ENCODE data around the gene PFN3.
"Not testable (repeated sequence)": the region's sequence is repeated elsewhere in the genome, so short reads cannot be mapped to it uniquely, and the experiment has no call there.

PFN3 gene

DNA sequence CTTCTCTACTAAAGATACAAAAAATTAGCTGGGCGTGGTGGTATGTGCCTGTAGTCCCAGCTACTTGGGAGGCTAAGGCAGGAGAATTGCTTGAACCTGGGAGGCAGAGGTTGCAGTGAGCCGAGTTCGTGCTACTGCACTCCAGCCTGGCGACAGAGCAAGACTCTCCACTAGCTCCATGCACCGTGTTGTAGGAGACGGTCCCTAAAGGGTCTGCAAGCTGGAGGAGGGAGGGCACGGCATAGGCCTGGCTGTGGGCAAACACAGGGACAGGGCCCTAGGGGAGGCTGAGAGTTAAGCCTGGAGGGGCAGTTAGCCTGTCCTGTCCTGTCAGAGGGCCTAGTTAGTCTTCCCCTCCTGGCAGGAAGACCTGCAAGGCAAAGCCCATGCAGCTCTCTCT lies 39.7 kb downstream of the PFN3 start:
- not testable (repeated sequence) for H3K4me3 ChIP-seq (ENCODE audit: low read depth, low read length); H3K9me3 ChIP-seq (ENCODE audit: control insufficient read depth, insufficient read depth, low read depth, low read length); H3K36me3 ChIP-seq (ENCODE audit: control insufficient read depth, insufficient read depth, low read length); H3K9ac ChIP-seq (ENCODE audit: low read length); H3K27me3 ChIP-seq (ENCODE audit: control insufficient read depth, insufficient read depth, low read length); H3K27ac ChIP-seq (ENCODE audit: low read depth, low read length)
- peaks cover 23% of the 10 kb centered on the region for H3K4me1 ChIP-seq (ENCODE audit: control insufficient read depth, insufficient read depth, low read length)

DNA sequence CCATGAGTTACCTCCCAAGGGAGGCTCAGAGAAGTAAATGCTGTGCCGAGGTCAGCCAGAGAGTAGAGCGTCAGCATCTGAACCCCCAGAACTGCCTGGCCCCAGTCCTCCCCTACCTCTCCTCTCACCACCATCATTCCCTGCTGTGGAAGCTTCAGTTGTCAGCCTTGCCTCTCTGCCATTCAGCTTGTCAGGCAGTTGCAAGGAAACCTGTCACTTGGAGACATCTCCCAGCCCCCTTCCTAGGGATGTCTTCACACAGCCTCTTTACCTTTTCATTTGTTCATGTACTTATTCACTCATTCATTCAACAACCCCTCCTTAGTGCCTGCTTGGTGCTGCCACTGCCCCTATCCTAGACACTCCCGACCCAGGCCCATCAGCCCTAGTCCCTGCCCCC lies 40.6 kb downstream of the PFN3 start:
- Histone ChIP-seq H3K4me1 (ENCODE audit: control insufficient read depth, insufficient read depth, low read length) (peaks cover 19% of the 10 kb centered on the region), H3K9ac (ENCODE audit: low read length) (no peak overlapping the region), H3K9me3 (ENCODE audit: control insufficient read depth, insufficient read depth, low read depth, low read length) (peaks cover 3% of the 10 kb centered on the region; the same call in 1 of the 2 replicates), H3K27ac (ENCODE audit: low read depth, low read length) (no peak overlapping the region), H3K4me3 (ENCODE audit: low read depth, low read length) (no peak overlapping the region), H3K27me3 (ENCODE audit: control insufficient read depth, insufficient read depth, low read length) (peaks cover 12% of the 10 kb centered on the region; the same call in 1 of the 2 replicates), H3K36me3 (ENCODE audit: control insufficient read depth, insufficient read depth, low read length) (no peaks in the 10 kb centered on the region)

DNA sequence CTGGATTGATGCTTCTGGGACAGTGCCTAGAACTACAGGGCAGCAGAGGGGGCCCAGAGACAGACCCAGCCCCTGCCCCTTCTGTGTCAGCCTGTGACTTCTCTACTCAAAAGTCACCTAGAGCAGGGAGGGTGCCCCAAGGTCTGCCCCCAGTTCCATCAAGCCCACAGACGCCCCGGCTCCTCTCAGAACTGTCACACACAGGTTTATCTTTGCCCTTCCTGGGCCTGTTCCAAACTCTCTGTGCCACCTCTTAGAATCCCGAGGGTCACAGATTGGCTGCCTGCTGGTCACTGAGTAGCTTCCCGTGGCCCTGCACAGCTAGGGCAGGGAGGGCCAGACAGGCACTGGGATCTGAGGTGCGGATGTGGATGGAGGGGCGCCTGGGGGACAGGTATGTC lies 41.0 kb downstream of the PFN3 start:
- Histone ChIP-seq H3K4me1 (ENCODE audit: control insufficient read depth, insufficient read depth, low read length) (peaks cover 18% of the 10 kb centered on the region), H3K9me3 (ENCODE audit: control insufficient read depth, insufficient read depth, low read depth, low read length) (peaks cover 3% of the 10 kb centered on the region; the same call in 1 of the 2 replicates)

DNA sequence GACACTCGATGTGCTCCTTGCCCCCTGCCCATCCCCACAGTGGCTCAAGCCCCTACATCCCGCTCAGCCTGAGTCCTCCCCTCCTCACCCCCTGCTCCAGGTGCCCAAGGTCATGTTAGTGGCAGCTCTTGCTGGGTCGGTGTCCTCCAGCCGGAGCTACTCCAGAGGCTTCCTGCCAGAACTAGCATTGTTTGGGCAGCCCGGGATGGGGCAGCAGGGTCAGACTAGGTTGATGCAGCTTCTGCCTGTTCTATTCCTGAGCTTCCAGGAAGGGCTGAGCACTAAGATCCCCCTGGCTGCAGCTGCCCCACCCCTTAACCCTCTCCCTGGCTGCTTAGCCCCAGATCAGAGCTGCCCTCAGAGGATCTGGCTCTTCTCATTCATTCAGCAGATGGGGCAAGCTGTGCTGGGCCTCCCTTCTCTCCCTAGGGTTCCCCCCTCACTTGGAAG lies 42.1 kb downstream of the PFN3 start:
- H3K9ac ChIP-seq (ENCODE audit: low read length) = no peak overlapping the region
- no peaks in the 10 kb centered on the region for H3K36me3 ChIP-seq (ENCODE audit: control insufficient read depth, insufficient read depth, low read length)
- H3K9me3 ChIP-seq (ENCODE audit: control insufficient read depth, insufficient read depth, low read depth, low read length) = peaks cover 3% of the 10 kb centered on the region; the same call in 1 of the 2 replicates
- no peak overlapping the region for H3K4me3 ChIP-seq (ENCODE audit: low read depth, low read length)
- H3K4me1 ChIP-seq (ENCODE audit: control insufficient read depth, insufficient read depth, low read length) = peaks cover 11% of the 10 kb centered on the region
- peaks cover 16% of the 10 kb centered on the region; the same call in 1 of the 2 replicates for H3K27me3 ChIP-seq (ENCODE audit: control insufficient read depth, insufficient read depth, low read length)
- H3K27ac ChIP-seq (ENCODE audit: low read depth, low read length) = no peak overlapping the region

More for the DNA sequence above, 41.0 kb downstream of the PFN3 start:
- Histone ChIP-seq H3K36me3 (ENCODE audit: control insufficient read depth, insufficient read depth, low read length) (no peaks in the 10 kb centered on the region), H3K27me3 (ENCODE audit: control insufficient read depth, insufficient read depth, low read length) (peaks cover 16% of the 10 kb centered on the region; the same call in 1 of the 2 replicates), H3K27ac (ENCODE audit: low read depth, low read length) (no peak overlapping the region), H3K4me3 (ENCODE audit: low read depth, low read length) (no peak overlapping the region), H3K9ac (ENCODE audit: low read length) (no peak overlapping the region)

DNA sequence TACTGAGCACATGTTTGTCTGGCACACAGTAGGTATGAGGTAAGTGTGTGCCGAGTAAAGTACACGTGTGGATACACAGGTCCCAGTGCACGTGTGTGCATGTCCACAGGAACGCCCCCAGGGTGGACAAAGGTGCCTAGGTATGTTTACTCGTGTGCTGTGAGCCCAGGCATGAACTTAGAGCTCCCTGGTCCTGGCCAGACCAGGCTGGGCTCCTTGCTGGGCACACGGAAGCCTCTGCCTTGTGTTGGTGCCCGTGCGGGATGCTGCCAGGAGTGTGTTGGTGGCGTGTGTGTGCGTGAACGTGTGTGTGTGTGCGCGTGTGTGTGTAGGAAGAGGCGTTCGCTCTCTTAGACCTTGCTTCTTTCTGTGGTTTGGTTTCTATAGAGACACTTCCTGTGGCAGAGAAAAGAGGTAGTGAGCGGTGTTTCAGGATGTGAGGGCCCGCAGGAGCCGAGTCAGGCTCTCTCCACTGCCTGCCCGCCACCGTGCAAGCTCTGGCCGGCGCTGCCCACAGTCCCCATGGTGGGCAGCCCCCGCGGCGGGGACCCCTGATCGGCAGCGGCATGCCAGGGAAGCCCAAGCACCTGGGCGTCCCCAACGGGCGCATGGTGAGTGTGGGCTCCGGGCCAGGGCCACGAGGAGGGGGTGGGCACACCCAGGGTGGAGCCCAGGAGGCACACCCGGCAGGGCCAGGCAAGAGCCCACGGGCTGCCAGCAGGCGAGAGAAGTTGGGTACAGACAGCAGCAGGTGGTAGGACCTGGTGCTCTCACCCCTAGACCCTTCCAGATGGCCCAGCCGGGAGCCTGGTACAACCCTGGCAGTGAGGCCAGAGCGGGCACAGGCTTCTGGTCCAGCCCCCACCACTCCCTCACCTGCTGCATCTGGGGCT lies 42.8 kb downstream of the PFN3 start, which contains the start of gene RGS14:
RGS14 (plus strand) TSS at position 466 of the 893 bp plus-strand sequence; CDS start at position 567, 101 bp downstream.
- no peaks in the 10 kb centered on the region for H3K36me3 ChIP-seq (ENCODE audit: control insufficient read depth, insufficient read depth, low read length)
- H3K4me1 ChIP-seq (ENCODE audit: control insufficient read depth, insufficient read depth, low read length) = peaks cover 8% of the 10 kb centered on the region
- H3K27ac ChIP-seq (ENCODE audit: low read depth, low read length) = no peak within 1 kb of the TSS
- no peak within 1 kb of the TSS for H3K9ac ChIP-seq (ENCODE audit: low read length)
- peaks cover 3% of the 10 kb centered on the region; the same call in 1 of the 2 replicates for H3K9me3 ChIP-seq (ENCODE audit: control insufficient read depth, insufficient read depth, low read depth, low read length)
- H3K27me3 ChIP-seq (ENCODE audit: control insufficient read depth, insufficient read depth, low read length) = peaks cover 16% of the 10 kb centered on the region; the same call in 1 of the 2 replicates
- no peak within 1 kb of the TSS for H3K4me3 ChIP-seq (ENCODE audit: low read depth, low read length)

DNA sequence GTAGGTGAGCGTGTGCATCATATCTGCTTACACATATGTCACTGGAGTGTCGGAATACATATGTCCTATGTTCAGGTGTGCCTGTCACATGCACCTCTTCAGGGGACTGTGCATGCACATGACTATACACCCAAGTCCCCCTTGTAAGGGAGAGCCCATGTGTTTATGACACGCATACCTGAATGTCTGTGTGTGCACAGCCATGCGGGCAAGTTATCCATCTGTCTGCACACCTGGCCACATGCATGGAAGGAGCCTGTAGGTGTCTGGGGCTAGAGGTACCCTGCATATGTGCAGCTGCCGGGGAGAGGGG lies 43.4 kb downstream of the PFN3 start:
- no peak overlapping the region for H3K4me3 ChIP-seq (ENCODE audit: low read depth, low read length)
- H3K9me3 ChIP-seq (ENCODE audit: control insufficient read depth, insufficient read depth, low read depth, low read length) = peaks cover 3% of the 10 kb centered on the region; the same call in 1 of the 2 replicates
- H3K36me3 ChIP-seq (ENCODE audit: control insufficient read depth, insufficient read depth, low read length) = no peaks in the 10 kb centered on the region
- no peak overlapping the region for H3K9ac ChIP-seq (ENCODE audit: low read length)
- peaks cover 12% of the 10 kb centered on the region; the same call in 1 of the 2 replicates for H3K27me3 ChIP-seq (ENCODE audit: control insufficient read depth, insufficient read depth, low read length)
- no peak overlapping the region for H3K27ac ChIP-seq (ENCODE audit: low read depth, low read length)
- H3K4me1 ChIP-seq (ENCODE audit: control insufficient read depth, insufficient read depth, low read length) = peaks cover 5% of the 10 kb centered on the region

DNA sequence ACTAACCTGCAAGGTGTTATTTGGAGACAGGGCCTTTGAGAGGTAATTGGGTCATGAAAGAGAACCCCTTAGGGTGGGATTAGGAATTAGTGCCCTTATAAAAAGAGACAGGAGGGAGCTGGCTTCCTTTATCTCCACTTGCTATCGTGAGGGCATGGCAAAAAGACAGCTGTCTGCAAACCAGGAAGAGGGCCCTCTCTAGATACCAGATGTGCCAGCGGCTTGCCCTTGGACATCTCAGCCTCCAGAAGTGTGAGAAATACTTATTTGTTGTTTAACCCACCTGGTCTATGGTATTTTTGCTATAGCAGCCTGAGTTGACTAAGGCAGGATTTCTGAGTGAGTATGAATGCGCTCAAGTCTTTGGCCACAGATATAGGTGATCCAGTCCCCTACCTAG lies 43.7 kb downstream of the PFN3 start:
- no peak overlapping the region for H3K9ac ChIP-seq (ENCODE audit: low read length)
- no peak overlapping the region for H3K4me3 ChIP-seq (ENCODE audit: low read depth, low read length)
- no peak overlapping the region for H3K27ac ChIP-seq (ENCODE audit: low read depth, low read length)
- peaks cover 3% of the 10 kb centered on the region; the same call in 1 of the 2 replicates for H3K9me3 ChIP-seq (ENCODE audit: control insufficient read depth, insufficient read depth, low read depth, low read length)
- H3K27me3 ChIP-seq (ENCODE audit: control insufficient read depth, insufficient read depth, low read length) = peaks cover 9% of the 10 kb centered on the region; the same call in 1 of the 2 replicates
- H3K36me3 ChIP-seq (ENCODE audit: control insufficient read depth, insufficient read depth, low read length) = no peaks in the 10 kb centered on the region
- peaks cover 3% of the 10 kb centered on the region; the same call in 1 of the 2 replicates for H3K4me1 ChIP-seq (ENCODE audit: control insufficient read depth, insufficient read depth, low read length)

DNA sequence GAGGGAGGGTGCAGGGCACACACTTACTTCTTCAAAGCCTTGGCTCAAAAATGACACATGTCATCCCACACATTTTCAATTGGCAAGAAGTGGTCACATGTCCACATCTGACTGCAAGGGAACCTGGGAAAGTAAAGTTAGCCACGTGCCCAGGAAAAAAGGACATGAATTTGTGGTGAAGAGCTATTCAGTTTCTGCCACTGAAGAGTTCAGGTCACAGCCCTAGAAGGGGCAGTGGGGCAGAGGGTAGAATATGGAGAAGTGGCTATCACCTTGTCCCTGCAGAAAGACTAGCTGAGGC lies 44.6 kb downstream of the PFN3 start:
- Histone ChIP-seq H3K9ac (ENCODE audit: low read length) (no peak overlapping the region), H3K4me1 (ENCODE audit: control insufficient read depth, insufficient read depth, low read length) (peaks cover 5% of the 10 kb centered on the region), H3K4me3 (ENCODE audit: low read depth, low read length) (no peak overlapping the region)

DNA sequence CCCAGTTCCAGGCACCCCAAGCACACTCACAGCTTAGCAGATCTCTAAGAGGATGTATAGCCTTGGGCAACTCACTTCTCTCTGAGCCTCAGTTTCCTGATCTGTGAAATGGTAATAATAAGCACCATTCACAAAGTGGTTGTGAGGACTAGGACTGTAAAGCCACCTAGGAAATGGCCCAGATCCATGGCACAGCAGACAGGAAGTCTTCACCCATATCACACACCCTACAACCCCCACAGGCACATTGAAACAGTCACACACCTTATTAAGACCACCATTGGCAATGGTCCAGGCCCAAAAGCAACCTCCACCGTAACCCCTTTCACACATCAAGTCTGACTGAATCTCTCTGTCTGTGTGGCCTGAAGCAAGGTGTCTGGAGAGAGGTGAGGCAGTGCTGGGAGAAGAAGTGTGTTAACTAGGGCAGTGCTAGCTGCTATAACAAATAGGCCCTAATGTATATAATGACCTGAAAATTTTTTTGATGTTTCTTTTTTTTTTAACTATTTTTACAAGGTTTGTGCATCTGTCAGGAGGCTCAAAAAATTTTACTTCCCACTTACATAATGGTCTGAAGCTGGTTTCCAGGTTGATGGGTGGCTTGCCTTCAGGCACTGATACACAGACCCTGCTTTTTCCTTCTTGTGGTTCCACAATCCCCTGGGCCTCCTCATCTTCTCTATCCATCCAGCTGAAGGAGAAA lies 45.1 kb downstream of the PFN3 start:
- H3K27me3 ChIP-seq (ENCODE audit: control insufficient read depth, insufficient read depth, low read length) = peaks cover 9% of the 10 kb centered on the region; the same call in 1 of the 2 replicates
- no peaks in the 10 kb centered on the region for H3K36me3 ChIP-seq (ENCODE audit: control insufficient read depth, insufficient read depth, low read length)
- H3K4me3 ChIP-seq (ENCODE audit: low read depth, low read length) = no peak overlapping the region
- peaks cover 3% of the 10 kb centered on the region; the same call in 1 of the 2 replicates for H3K9me3 ChIP-seq (ENCODE audit: control insufficient read depth, insufficient read depth, low read depth, low read length)
- no peak overlapping the region for H3K27ac ChIP-seq (ENCODE audit: low read depth, low read length)
- peaks cover 10% of the 10 kb centered on the region for H3K4me1 ChIP-seq (ENCODE audit: control insufficient read depth, insufficient read depth, low read length)
- no peak overlapping the region for H3K9ac ChIP-seq (ENCODE audit: low read length)

More for the DNA sequence above, 44.6 kb downstream of the PFN3 start:
- H3K9me3 ChIP-seq (ENCODE audit: control insufficient read depth, insufficient read depth, low read depth, low read length) = peaks cover 3% of the 10 kb centered on the region; the same call in 1 of the 2 replicates
- no peak overlapping the region for H3K27ac ChIP-seq (ENCODE audit: low read depth, low read length)
- H3K36me3 ChIP-seq (ENCODE audit: control insufficient read depth, insufficient read depth, low read length) = no peaks in the 10 kb centered on the region
- H3K27me3 ChIP-seq (ENCODE audit: control insufficient read depth, insufficient read depth, low read length) = peaks cover 9% of the 10 kb centered on the region; the same call in 1 of the 2 replicates

DNA sequence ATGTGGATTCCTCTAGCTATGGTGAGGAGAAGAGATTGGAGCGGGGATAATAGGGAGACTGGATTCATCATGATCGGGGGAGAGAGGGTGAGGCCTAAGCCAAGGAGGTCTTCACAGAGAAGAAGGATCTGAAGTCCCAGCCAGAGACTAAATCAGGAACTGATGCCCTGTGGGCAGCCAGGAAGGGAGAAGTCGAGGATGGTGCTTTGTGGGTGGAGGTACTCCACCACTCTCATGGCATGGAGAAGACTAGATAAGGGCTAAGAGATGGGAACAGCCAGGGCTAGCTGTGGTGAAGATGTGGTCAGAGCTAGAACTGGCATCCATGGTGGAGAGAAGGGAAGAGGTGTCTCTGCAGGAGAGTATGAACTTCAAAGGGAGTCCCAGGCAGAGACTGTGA lies 45.8 kb downstream of the PFN3 start:
- peaks cover 3% of the 10 kb centered on the region; the same call in 1 of the 2 replicates for H3K9me3 ChIP-seq (ENCODE audit: control insufficient read depth, insufficient read depth, low read depth, low read length)
- H3K9ac ChIP-seq (ENCODE audit: low read length) = no peak overlapping the region
- H3K27me3 ChIP-seq (ENCODE audit: control insufficient read depth, insufficient read depth, low read length) = peaks cover 9% of the 10 kb centered on the region; the same call in 1 of the 2 replicates
- no peak overlapping the region for H3K27ac ChIP-seq (ENCODE audit: low read depth, low read length)
- H3K4me1 ChIP-seq (ENCODE audit: control insufficient read depth, insufficient read depth, low read length) = peaks cover 16% of the 10 kb centered on the region
- H3K4me3 ChIP-seq (ENCODE audit: low read depth, low read length) = no peak overlapping the region
- H3K36me3 ChIP-seq (ENCODE audit: control insufficient read depth, insufficient read depth, low read length) = peaks cover 4% of the 10 kb centered on the region; the same call in 1 of the 2 replicates

Data from HUES6 (cell line).